HEK293 (cell line): ENCODE measurements around the gene NPAS2.

Experiments
- CTCF ChIA-PET: fragments of 350-600 bp; formaldehyde crosslinking; extraction: SDS; loops from one replicate; lab custom pipeline; 2021; ENCODE audit warnings: antibody characterized with exemption; lab: Yijun Ruan, JAX
- POLR2A ChIA-PET: fragments of 300-600 bp; formaldehyde crosslinking; extraction: SDS; loops from one replicate; lab custom pipeline; 2020; ENCODE audit warnings: antibody characterized with exemption, inconsistent platforms; lab: Yijun Ruan, JAX
- H3K27ac ChIP-seq: fragments of 200-500 bp; sonication (Bioruptor generic); 2 replicates; pipeline ENCODE4 v1.5.1; 2014; ENCODE audit warnings: low read depth, low read length, control low read depth, inconsistent platforms; ENCODE audit errors: extremely low read depth
- H3K36me3 ChIP-seq, 2 experiments: fragments of 200-500 bp in 1 of 2; sonication (Bioruptor generic) in 1 of 2; 1 replicate in 1 of 2; 2 replicates in 1 of 2; pipeline ENCODE4 v1.5.1; 2014 to 2017; ENCODE audit warnings: inconsistent platforms in 2 of 2, low read length in 2 of 2; ENCODE audit not compliant: control insufficient read depth in 2 of 2, insufficient read depth in 1 of 2
- H3K4me1 ChIP-seq: fragments of 200-500 bp; sonication (Bioruptor generic); 2 replicates; pipeline ENCODE4 v1.5.1; 2014; ENCODE audit warnings: mild to moderate bottlenecking, low read length, inconsistent platforms; ENCODE audit not compliant: control insufficient read depth, insufficient read depth
- H3K4me3 ChIP-seq: 2 replicates; pipeline ENCODE4 v1.5.1; 2011; ENCODE audit warnings: low read depth, mild to moderate bottlenecking, control low read depth, low read length, moderate library complexity
- H3K9me3 ChIP-seq: fragments of 200-500 bp; sonication (Bioruptor generic); 2 replicates; pipeline ENCODE4 v1.5.1; 2014; ENCODE audit warnings: low read depth, low read length, inconsistent platforms; ENCODE audit not compliant: control insufficient read depth, insufficient read depth
- GLIS1 ChIP-seq: fragments of 450-650 bp; formaldehyde crosslinking; IDR thresholded peaks from 2 replicates; pipeline ENCODE4 v1.5.1; 2016; ENCODE audit warnings: missing biosample characterization, missing genetic modification characterization
- HOXD13 ChIP-seq: sonication (generic); formaldehyde crosslinking; IDR thresholded peaks from 2 replicates; pipeline ENCODE4 v1.8.0; 2022; ENCODE audit warnings: missing genetic modification reagents, borderline replicate concordance
- IKZF3 ChIP-seq: fragments of 450-650 bp; IDR thresholded peaks from 2 replicates; pipeline ENCODE4 v1.5.0; 2018; ENCODE audit warnings: missing biosample characterization, mild to moderate bottlenecking, missing genetic modification characterization, moderate library complexity
- KLF16 ChIP-seq: fragments of 450-650 bp; formaldehyde crosslinking; IDR thresholded peaks from 2 replicates; pipeline ENCODE4 v1.5.1; 2017; ENCODE audit warnings: missing biosample characterization, missing genetic modification characterization
- KLF7 ChIP-seq: fragments of 450-650 bp; formaldehyde crosslinking; IDR thresholded peaks from 2 replicates; pipeline ENCODE4 v1.5.1; 2016; ENCODE audit warnings: missing biosample characterization, missing genetic modification characterization, borderline replicate concordance
- MZF1 ChIP-seq: fragments of 450-650 bp; formaldehyde crosslinking; IDR thresholded peaks from 2 replicates; pipeline ENCODE4 v1.5.1; 2017; ENCODE audit warnings: missing biosample characterization, missing genetic modification characterization, borderline replicate concordance
- OSR2 ChIP-seq: fragments of 450-650 bp; formaldehyde crosslinking; IDR thresholded peaks from 2 replicates; pipeline ENCODE4 v1.5.1; 2016; ENCODE audit warnings: missing biosample characterization, missing genetic modification characterization
- ZBTB21 ChIP-seq: fragments of 450-650 bp; formaldehyde crosslinking; IDR thresholded peaks from 2 replicates; pipeline ENCODE4 v1.5.1; 2017; ENCODE audit warnings: missing biosample characterization, missing genetic modification characterization
- ZBTB44 ChIP-seq: fragments of 450-650 bp; IDR thresholded peaks from 2 replicates; pipeline ENCODE4 v1.5.1; 2018; ENCODE audit warnings: missing biosample characterization, mild to moderate bottlenecking, missing genetic modification characterization
- ZBTB48 ChIP-seq: fragments of 450-650 bp; formaldehyde crosslinking; IDR thresholded peaks from 2 replicates; pipeline ENCODE4 v1.5.1; 2016; ENCODE audit warnings: missing biosample characterization, missing genetic modification characterization
- ZBTB8A ChIP-seq: fragments of 450-650 bp; formaldehyde crosslinking; IDR thresholded peaks from 2 replicates; pipeline ENCODE4 v1.5.1; 2016; ENCODE audit warnings: missing biosample characterization, missing genetic modification characterization
- ZIC2 ChIP-seq: fragments of 450-650 bp; formaldehyde crosslinking; IDR thresholded peaks from 2 replicates; pipeline ENCODE4 v1.5.1; 2016; ENCODE audit warnings: missing biosample characterization, missing genetic modification characterization
- ZNF24 ChIP-seq: fragments of 450-650 bp; formaldehyde crosslinking; IDR thresholded peaks from 2 replicates; pipeline ENCODE4 v1.5.1; 2016; ENCODE audit warnings: missing biosample characterization, missing genetic modification characterization
- ZNF302 ChIP-seq: fragments of 450-650 bp; formaldehyde crosslinking; IDR thresholded peaks from 2 replicates; pipeline ENCODE4 v1.5.1; 2016; ENCODE audit warnings: missing biosample characterization, missing genetic modification characterization, low read depth
- ZNF335 ChIP-seq: fragments of 450-650 bp; formaldehyde crosslinking; conservative IDR thresholded peaks from 2 replicates; pipeline ENCODE4 v1.5.1; 2016; ENCODE audit warnings: missing biosample characterization, missing genetic modification characterization
- ZNF416 ChIP-seq: fragments of 450-650 bp; formaldehyde crosslinking; IDR thresholded peaks from 2 replicates; pipeline ENCODE4 v1.5.1; 2016; ENCODE audit warnings: missing biosample characterization, missing genetic modification characterization
- ZNF426 ChIP-seq: fragments of 450-650 bp; formaldehyde crosslinking; IDR thresholded peaks from 2 replicates; pipeline ENCODE4 v1.5.1; 2017; ENCODE audit warnings: missing biosample characterization, missing genetic modification characterization, mild to moderate bottlenecking, inconsistent platforms, moderate library complexity
- ZNF510 ChIP-seq: fragments of 450-650 bp; formaldehyde crosslinking; IDR thresholded peaks from 2 replicates; pipeline ENCODE4 v1.5.1; 2018; ENCODE audit warnings: mild to moderate bottlenecking, missing genetic modification characterization, missing biosample characterization; ENCODE audit not compliant: insufficient replicate concordance
- ZNF518A ChIP-seq: fragments of 450-650 bp; formaldehyde crosslinking; conservative IDR thresholded peaks from 2 replicates; pipeline ENCODE4 v1.5.1; 2016; ENCODE audit warnings: low read depth, missing biosample characterization, missing genetic modification characterization
- ZNF521 ChIP-seq: fragments of 450-650 bp; formaldehyde crosslinking; IDR thresholded peaks from 2 replicates; pipeline ENCODE4 v1.5.1; 2017; ENCODE audit warnings: missing biosample characterization, mild to moderate bottlenecking, missing genetic modification characterization
- ZNF558 ChIP-seq: fragments of 450-650 bp; formaldehyde crosslinking; IDR thresholded peaks from 2 replicates; pipeline ENCODE4 v1.5.1; 2016; ENCODE audit warnings: missing biosample characterization, missing genetic modification characterization
- ZNF585B ChIP-seq: fragments of 450-650 bp; formaldehyde crosslinking; IDR thresholded peaks from 2 replicates; pipeline ENCODE4 v1.5.1; 2016; ENCODE audit warnings: missing biosample characterization, missing genetic modification characterization
- ZNF629 ChIP-seq: fragments of 450-650 bp; formaldehyde crosslinking; IDR thresholded peaks from 2 replicates; pipeline ENCODE4 v1.5.1; 2017; ENCODE audit warnings: missing biosample characterization, missing genetic modification characterization
- ZNF768 ChIP-seq: fragments of 450-650 bp; formaldehyde crosslinking; IDR thresholded peaks from 2 replicates; pipeline ENCODE4 v1.5.1; 2018; ENCODE audit warnings: missing biosample characterization, mild to moderate bottlenecking, missing genetic modification characterization
- ZNF843 ChIP-seq: fragments of 450-650 bp; formaldehyde crosslinking; IDR thresholded peaks from 2 replicates; pipeline ENCODE4 v1.5.1; 2016; ENCODE audit warnings: missing biosample characterization, missing genetic modification characterization
- ZSCAN4 ChIP-seq: fragments of 450-650 bp; formaldehyde crosslinking; IDR thresholded peaks from 2 replicates; pipeline ENCODE4 v1.5.1; 2017; ENCODE audit warnings: missing biosample characterization, missing genetic modification characterization
- ZXDB ChIP-seq: fragments of 450-650 bp; formaldehyde crosslinking; IDR thresholded peaks from 2 replicates; pipeline ENCODE4 v1.5.1; 2016; ENCODE audit warnings: missing biosample characterization, missing genetic modification characterization

NPAS2 gene

DNA sequence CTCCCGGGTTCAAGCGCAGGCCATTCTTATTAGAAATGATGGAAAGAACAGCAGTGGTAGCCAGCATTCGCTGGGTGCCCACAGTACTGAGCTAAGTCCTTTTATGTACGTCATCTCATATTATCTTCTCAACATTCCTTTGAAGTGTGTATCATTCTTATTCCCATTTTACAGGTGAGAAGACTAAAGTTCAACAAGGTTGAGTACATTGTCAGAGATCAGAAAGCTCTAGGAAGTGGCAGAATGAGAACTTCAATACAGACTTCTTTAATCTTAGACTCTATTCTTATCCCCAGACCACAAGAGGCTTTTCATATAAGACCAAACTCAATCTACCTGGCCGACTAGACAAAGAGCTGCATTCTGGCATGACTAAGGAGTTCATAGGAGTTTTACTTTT is 86.7 kb downstream of the NPAS2 start (continued):
- TF ChIP-seq ZNF585B (tag by site-specific recombination) (no peak), ZBTB48 (tag by site-specific recombination) (no peak), ZNF416 (no peak), KLF16 (tag by site-specific recombination) (no peak), ZNF24 (tag by site-specific recombination) (no peak)

GRCh38 chr2:100907832-100908231 is 87.9 kb downstream of the NPAS2 start:
- Histone ChIP-seq H3K27ac (no peak overlapping the region), H3K9me3 (no peaks in the 10 kb centered on the region), H3K36me3 (peaks cover 0 to 5% of the 10 kb centered on the region in 2 experiments; a peak in 1 of 3 replicates), H3K4me1 (peaks cover 24% of the 10 kb centered on the region)
- TF ChIP-seq ZNF335 (tag by site-specific recombination) (no peak), ZBTB21 (tag by site-specific recombination) (no peak), ZNF426 (tag by site-specific recombination) (no peak), ZNF302 (tag by site-specific recombination) (no peak), ZNF768 (tag by site-specific recombination) (no peak), KLF7 (tag by site-specific recombination) (no peak)
- TF ChIP-seq, all 188 proteins: peak for 0
- H3K4me3 ChIP-seq, result no peak overlapping the region
- POLR2A ChIA-PET, result no interaction called here
- CTCF ChIA-PET, result no interaction called here

DNA sequence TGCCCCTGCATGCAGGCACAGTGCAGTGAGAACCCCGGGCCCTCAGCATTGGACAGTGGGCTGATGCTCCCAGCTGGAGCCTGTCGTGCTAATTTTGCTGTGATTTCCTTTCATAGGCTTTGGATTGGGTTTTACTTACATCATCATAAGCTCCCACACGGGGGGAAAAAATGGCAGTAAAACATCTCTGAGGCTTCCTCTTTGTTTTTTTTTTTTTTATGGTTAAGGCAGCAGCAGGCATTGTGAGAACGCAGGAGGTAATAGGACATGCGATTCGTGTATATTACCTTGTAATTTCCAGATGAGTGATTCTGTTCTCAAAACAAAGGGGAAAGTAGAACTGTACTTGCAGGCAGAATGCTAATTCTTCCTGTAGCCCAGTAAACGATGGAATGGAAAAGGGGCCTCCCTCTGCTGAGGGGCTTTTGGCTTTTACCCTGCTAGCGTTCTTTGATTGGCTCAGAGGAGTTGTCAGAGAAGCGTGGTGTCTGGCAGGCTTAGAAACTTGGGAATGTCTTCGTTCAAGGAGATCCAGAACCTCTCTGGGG is 89.7 kb downstream of the NPAS2 start:
- CTCF ChIA-PET, result interaction anchor here (0.7 kb wide), 1 partner anchor 14 kb away, joined by 3 read pairs; no protein-coding TSS in a partner anchor
- TF ChIP-seq ZNF518A (tag by site-specific recombination), result no peak; the same call in 1 of the 2 replicates
- 0 out of 2 replicates have a peak, but pooled peaks have one; percentile 38 for TF ChIP-seq ZNF629 (tag by site-specific recombination)
- TF ChIP-seq ZBTB44 (tag by site-specific recombination), result peak; percentile 72
- no peak for TF ChIP-seq ZNF521
- TF ChIP-seq ZIC2 (tag by site-specific recombination), result peak; percentile 72
- peak; percentile 96 for TF ChIP-seq ZNF510 (tag by site-specific recombination)
- no peak for TF ChIP-seq IKZF3 (tag by site-specific recombination)
- TF ChIP-seq ZNF558, result 0 out of 2 replicates have a peak, but pooled peaks have one; percentile 17
- peak; percentile 69 for TF ChIP-seq OSR2 (tag by site-specific recombination)
- peak; percentile 59; the same call in 1 of the 2 replicates for TF ChIP-seq ZBTB8A (tag by site-specific recombination)
- peak; percentile 95 for TF ChIP-seq GLIS1
- 0 out of 2 replicates have a peak, but pooled peaks have one; percentile 35 for TF ChIP-seq ZXDB
- TF ChIP-seq ZBTB21 (tag by site-specific recombination), result no peak
- peak; percentile 15; the same call in 1 of the 2 replicates for TF ChIP-seq MZF1 (tag by site-specific recombination)
- peak; percentile 66; the same call in 1 of the 2 replicates for TF ChIP-seq ZNF843 (tag by site-specific recombination)
- no peak for TF ChIP-seq ZSCAN4 (tag by site-specific recombination)
- TF ChIP-seq ZNF585B (tag by site-specific recombination), result no peak
- TF ChIP-seq HOXD13 (CRISPR knock-in tag), result peak; percentile 94

More for the DNA sequence above, 89.7 kb downstream of the NPAS2 start:
- Histone ChIP-seq H3K27ac (no peak overlapping the region), H3K4me3 (no peak overlapping the region), H3K4me1 (peaks cover 10% of the 10 kb centered on the region), H3K36me3 (peaks cover 0 to 7% of the 10 kb centered on the region in 2 experiments; a peak in 1 of 3 replicates), H3K9me3 (no peaks in the 10 kb centered on the region)
- POLR2A ChIA-PET, result no interaction called here
